ENCODE results near the gene EBLN1.

Gene EBLN1

DNA sequence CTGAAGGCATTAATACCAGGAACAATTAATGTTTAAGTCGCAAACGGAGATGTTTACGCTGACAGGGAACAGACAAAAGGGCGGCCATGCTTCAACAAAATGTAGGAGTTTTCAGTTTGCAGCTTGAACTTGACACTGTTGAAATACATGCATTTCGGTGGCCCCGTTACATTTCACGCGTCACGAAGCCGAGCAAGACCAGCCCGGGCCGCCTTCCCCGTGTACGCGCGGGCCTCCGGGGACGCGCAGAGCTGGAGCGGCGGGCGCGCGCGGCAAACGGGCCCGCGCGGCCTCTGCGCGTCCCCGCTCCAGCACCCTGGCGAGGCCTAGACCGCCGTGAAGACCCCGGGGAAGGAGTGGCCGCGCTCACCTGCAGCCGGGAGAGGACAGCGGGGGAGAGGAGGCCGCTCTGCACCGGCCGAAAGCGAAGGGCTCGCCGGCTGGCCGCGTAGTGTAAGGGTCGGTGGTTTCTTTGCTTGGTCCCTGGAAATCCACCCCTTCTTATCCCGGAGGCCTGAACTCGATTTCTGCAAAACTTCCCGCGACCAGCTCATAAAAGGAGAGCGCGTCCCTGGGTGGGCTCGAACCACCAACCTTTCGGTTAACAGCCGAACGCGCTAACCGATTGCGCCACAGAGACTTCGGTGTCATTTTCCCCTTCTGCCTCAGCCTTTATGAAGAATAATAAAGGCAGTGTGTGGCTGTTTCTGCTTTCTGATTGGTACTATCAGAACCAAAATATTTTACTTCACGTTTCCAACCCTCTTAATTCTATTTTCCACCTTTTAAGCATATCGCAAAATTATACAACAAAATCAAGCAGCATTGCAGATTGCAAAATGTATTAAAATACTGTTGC, 11.4 kb upstream of the EBLN1 start:
- TF ChIP-seq CEBPB (IDR thresholded peaks at IDR 0.05): peak; percentile 86
- TF ChIP-seq RAD21 (IDR thresholded peaks at IDR 0.05; ENCODE audit: low read depth): no peak
- TF ChIP-seq TCF12 (IDR thresholded peaks at IDR 0.05; ENCODE audit: low read depth): peak; percentile 48; the same call in 1 of the 2 replicates
- TF ChIP-seq TAF1 (IDR thresholded peaks at IDR 0.05; ENCODE audit: low read depth): no peak
- TF ChIP-seq, protein P1, sequence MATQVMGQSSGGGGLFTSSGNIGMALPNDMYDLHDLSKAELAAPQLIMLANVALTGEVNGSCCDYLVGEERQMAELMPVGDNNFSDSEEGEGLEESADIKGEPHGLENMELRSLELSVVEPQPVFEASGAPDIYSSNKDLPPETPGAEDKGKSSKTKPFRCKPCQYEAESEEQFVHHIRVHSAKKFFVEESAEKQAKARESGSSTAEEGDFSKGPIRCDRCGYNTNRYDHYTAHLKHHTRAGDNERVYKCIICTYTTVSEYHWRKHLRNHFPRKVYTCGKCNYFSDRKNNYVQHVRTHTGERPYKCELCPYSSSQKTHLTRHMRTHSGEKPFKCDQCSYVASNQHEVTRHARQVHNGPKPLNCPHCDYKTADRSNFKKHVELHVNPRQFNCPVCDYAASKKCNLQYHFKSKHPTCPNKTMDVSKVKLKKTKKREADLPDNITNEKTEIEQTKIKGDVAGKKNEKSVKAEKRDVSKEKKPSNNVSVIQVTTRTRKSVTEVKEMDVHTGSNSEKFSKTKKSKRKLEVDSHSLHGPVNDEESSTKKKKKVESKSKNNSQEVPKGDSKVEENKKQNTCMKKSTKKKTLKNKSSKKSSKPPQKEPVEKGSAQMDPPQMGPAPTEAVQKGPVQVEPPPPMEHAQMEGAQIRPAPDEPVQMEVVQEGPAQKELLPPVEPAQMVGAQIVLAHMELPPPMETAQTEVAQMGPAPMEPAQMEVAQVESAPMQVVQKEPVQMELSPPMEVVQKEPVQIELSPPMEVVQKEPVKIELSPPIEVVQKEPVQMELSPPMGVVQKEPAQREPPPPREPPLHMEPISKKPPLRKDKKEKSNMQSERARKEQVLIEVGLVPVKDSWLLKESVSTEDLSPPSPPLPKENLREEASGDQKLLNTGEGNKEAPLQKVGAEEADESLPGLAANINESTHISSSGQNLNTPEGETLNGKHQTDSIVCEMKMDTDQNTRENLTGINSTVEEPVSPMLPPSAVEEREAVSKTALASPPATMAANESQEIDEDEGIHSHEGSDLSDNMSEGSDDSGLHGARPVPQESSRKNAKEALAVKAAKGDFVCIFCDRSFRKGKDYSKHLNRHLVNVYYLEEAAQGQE (IDR thresholded peaks at IDR 0.05; ENCODE audit: low read depth): no peak
- peak; percentile 94 for TF ChIP-seq TEAD4 (IDR thresholded peaks at IDR 0.05)
- 0 out of 2 replicates have a peak, but pooled peaks have one; percentile 18 for TF ChIP-seq NFIC (IDR thresholded peaks at IDR 0.05)
- no peak for TF ChIP-seq CREB1 (IDR thresholded peaks at IDR 0.05; ENCODE audit: low read depth)
- TF ChIP-seq EGR1 (IDR thresholded peaks at IDR 0.05): no peak
- TF ChIP-seq EP300 (IDR thresholded peaks at IDR 0.05; ENCODE audit: borderline replicate concordance): peak; percentile 47; the same call in 1 of the 2 replicates
- TF ChIP-seq, protein P2, sequence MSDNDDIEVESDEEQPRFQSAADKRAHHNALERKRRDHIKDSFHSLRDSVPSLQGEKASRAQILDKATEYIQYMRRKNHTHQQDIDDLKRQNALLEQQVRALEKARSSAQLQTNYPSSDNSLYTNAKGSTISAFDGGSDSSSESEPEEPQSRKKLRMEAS (IDR thresholded peaks at IDR 0.05): peak; percentile 70
- TF ChIP-seq, protein P3, sequence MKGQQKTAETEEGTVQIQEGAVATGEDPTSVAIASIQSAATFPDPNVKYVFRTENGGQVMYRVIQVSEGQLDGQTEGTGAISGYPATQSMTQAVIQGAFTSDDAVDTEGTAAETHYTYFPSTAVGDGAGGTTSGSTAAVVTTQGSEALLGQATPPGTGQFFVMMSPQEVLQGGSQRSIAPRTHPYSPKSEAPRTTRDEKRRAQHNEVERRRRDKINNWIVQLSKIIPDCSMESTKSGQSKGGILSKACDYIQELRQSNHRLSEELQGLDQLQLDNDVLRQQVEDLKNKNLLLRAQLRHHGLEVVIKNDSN (IDR thresholded peaks at IDR 0.05): peak; percentile 16; the same call in 1 of the 2 replicates
- no peak for TF ChIP-seq YY1 (IDR thresholded peaks at IDR 0.05; ENCODE audit: low read depth)
- TF ChIP-seq ZBTB7A (IDR thresholded peaks at IDR 0.05; ENCODE audit: low read depth): peak; percentile 69; the same call in 1 of the 2 replicates
- peak; percentile 43; the same call in 1 of the 2 replicates for TF ChIP-seq FOXM1 (IDR thresholded peaks at IDR 0.05; ENCODE audit: borderline replicate concordance, low read depth)

DNA sequence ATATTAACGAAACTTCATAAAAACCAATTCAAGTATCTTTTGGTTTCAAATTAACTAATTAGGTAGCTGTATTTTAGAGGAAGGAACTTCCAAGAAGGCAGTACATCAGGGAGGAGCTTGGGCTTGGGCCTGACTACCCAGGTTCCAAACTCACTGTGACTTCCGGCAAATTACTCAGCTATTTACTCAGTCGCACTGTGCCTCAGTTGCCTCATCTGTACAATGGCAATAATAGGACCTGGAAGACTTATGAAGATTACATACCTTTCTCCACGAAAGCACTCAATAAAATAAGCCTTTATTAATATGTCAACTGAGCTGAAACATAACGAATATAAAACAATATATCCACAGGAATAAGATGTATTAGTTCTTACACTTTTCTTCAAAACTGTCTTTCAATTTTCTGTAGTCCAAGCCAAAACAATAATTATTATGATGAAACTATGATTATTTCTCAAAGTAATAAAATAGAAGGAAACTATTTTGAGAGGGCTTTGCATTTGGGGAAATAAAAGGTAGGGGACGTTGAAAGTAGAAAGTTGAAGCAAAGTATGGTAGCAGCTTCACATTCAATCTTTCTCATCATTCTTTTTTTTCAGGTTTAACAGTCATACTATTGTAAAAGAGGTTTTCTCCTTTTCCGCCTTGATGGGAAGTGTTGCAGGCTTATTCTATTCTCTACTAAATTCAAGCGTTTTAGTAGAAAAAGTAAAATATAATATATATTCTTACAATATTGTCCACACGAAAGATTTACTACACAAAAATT, 10.5 kb upstream of the EBLN1 start:
- TF ChIP-seq EGR1 (IDR thresholded peaks at IDR 0.05) (no peak), FOXM1 (IDR thresholded peaks at IDR 0.05; ENCODE audit: borderline replicate concordance, low read depth) (no peak), TEAD4 (IDR thresholded peaks at IDR 0.05) (no peak), YY1 (IDR thresholded peaks at IDR 0.05; ENCODE audit: low read depth) (no peak), RAD21 (IDR thresholded peaks at IDR 0.05; ENCODE audit: low read depth) (no peak), CEBPB (IDR thresholded peaks at IDR 0.05) (no peak), TCF12 (IDR thresholded peaks at IDR 0.05; ENCODE audit: low read depth) (no peak), NFIC (IDR thresholded peaks at IDR 0.05) (no peak)
- TF ChIP-seq, protein P2 (IDR thresholded peaks at IDR 0.05): no peak
- TF ChIP-seq, protein P3 (IDR thresholded peaks at IDR 0.05): no peak

DNA sequence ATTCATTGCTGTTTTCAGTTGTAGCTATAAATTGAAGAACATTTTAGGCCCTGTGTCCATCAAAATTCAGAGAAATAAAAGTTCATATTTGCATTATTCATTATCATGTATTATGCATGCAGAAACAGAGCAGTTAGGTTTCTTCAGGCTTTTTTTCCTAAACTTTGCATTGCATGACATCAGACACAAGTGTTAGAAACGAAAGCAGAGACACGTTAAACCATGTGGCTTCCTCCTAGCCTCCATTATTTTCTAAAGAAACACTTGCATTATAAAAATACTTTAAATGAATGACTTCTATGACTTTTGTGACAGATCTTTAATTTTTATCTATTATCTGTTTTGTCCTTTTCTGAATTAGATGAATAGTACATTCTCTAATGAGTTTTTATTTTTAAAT, 8.8 kb upstream of the EBLN1 start:
- TF ChIP-seq NFIC (IDR thresholded peaks at IDR 0.05): no peak
- TF ChIP-seq, protein P3 (IDR thresholded peaks at IDR 0.05): no peak
- TF ChIP-seq EP300 (IDR thresholded peaks at IDR 0.05; ENCODE audit: borderline replicate concordance): no peak
- TF ChIP-seq TEAD4 (IDR thresholded peaks at IDR 0.05): no peak
- TF ChIP-seq, protein P1 (IDR thresholded peaks at IDR 0.05; ENCODE audit: low read depth): no peak
- TF ChIP-seq TAF1 (IDR thresholded peaks at IDR 0.05; ENCODE audit: low read depth): no peak
- no peak for TF ChIP-seq ZBTB7A (IDR thresholded peaks at IDR 0.05; ENCODE audit: low read depth)

DNA sequence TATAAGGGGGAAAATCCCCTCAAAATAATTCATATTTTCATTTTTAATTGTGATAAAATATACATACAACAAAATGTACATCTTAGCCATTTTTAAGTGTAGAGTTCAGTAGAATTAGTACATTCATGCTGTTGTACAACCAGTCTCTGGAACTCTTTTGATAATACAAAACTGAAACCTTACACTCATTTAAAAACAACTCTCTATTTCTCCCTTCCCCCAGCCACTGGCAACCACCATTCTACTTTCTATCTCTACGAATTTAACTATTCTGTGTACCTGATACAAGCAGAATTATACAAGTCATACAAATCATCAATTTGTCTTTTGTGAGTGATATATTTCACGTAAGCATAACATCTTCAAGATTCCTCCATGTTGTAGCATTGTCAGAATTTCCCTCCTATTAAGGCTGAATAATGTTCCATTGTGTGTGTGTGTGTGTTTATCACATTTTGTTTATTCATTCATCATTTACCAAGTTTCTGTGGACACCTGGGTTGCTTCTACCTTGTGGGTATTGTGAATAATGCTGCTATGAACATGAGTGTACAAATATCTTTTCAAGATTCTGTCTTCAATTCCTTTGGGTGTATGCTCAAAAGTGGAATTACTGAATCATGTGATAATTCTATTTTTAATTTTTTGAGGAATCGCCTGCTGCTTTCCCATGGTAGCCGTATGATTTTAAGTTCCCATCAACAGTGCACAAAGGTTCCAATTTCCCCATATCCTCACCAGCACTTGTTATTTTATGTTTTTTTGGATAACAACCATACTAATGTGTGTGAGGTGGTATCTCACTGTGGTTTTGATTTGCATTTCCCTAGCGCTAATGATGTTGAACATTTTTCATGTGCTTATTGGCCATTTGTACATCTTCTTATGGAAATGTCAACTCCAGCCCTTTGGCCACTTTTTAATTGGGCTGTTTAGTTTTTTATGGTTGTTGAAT, 4.7 kb upstream of the EBLN1 start:
- TF ChIP-seq, protein P2 (IDR thresholded peaks at IDR 0.05): no peak
- no peak for TF ChIP-seq TEAD4 (IDR thresholded peaks at IDR 0.05)
- no peak for TF ChIP-seq RAD21 (IDR thresholded peaks at IDR 0.05; ENCODE audit: low read depth)
- TF ChIP-seq ZBTB7A (IDR thresholded peaks at IDR 0.05; ENCODE audit: low read depth): no peak
- TF ChIP-seq TCF12 (IDR thresholded peaks at IDR 0.05; ENCODE audit: low read depth): no peak
- TF ChIP-seq, protein P1 (IDR thresholded peaks at IDR 0.05; ENCODE audit: low read depth): no peak
- TF ChIP-seq, protein P3 (IDR thresholded peaks at IDR 0.05): no peak
- TF ChIP-seq CREB1 (IDR thresholded peaks at IDR 0.05; ENCODE audit: low read depth): no peak
- TF ChIP-seq FOXM1 (IDR thresholded peaks at IDR 0.05; ENCODE audit: borderline replicate concordance, low read depth): no peak
- TF ChIP-seq EGR1 (IDR thresholded peaks at IDR 0.05): no peak
- no peak for TF ChIP-seq EP300 (IDR thresholded peaks at IDR 0.05; ENCODE audit: borderline replicate concordance)
- TF ChIP-seq CEBPB (IDR thresholded peaks at IDR 0.05): no peak
- TF ChIP-seq YY1 (IDR thresholded peaks at IDR 0.05; ENCODE audit: low read depth): no peak
- no peak for TF ChIP-seq TAF1 (IDR thresholded peaks at IDR 0.05; ENCODE audit: low read depth)
